GM12801 (cell line): ENCODE data around the gene TBC1D5.

Experiments used
- CTCF ChIP-seq: IDR thresholded peaks from one replicate; pipeline ENCODE4 v1.5.1; 2011; ENCODE audit warnings: control low read depth; ENCODE audit not compliant: insufficient read length; ENCODE audit errors: extremely low read depth

Gene TBC1D5

GRCh38 chr3:17399586-17399985 is 342.8 kb downstream of the TBC1D5 start:
- TF ChIP-seq CTCF = no peak

- TF ChIP-seq CTCF = no peak
Observed at GRCh38 chr3:17398959-17399551, 343.4 kb downstream of the TBC1D5 start.

- TF ChIP-seq CTCF = no peak
Observed at GRCh38 chr3:17396036-17396435, 346.4 kb downstream of the TBC1D5 start.

GRCh38 chr3:17394541-17395155 is 347.8 kb downstream of the TBC1D5 start:
- no peak for TF ChIP-seq CTCF

- TF ChIP-seq CTCF = no peak
Observed at GRCh38 chr3:17390785-17391184, 351.6 kb downstream of the TBC1D5 start.

- no peak for TF ChIP-seq CTCF
Observed at GRCh38 chr3:17387108-17387507, 355.3 kb downstream of the TBC1D5 start.

- TF ChIP-seq CTCF = no peak
Observed at GRCh38 chr3:17386432-17386831, 356.0 kb downstream of the TBC1D5 start.
